Effector memory CD4-positive, alpha-beta T cell (primary cell): ENCODE results near the gene CREG1.

Experiments
- DNase-seq, 3 donors: peaks; one replicate each; pipeline ENCODE4 v3.0.0-alpha.2; 2020
- H3K27ac ChIP-seq: 2 replicates; pipeline ENCODE4 v1.7.0; 2013; ENCODE audit warnings: mild to moderate bottlenecking, low read length, moderate library complexity; ENCODE audit not compliant: insufficient read depth, poor library complexity, severe bottlenecking
- H3K27me3 ChIP-seq: replicated peaks from 2 replicates; pipeline ENCODE4 v1.7.0; 2013; ENCODE audit warnings: mild to moderate bottlenecking, low read length; ENCODE audit not compliant: insufficient read depth, control insufficient read depth, poor library complexity, severe bottlenecking
- H3K36me3 ChIP-seq: 2 replicates; pipeline ENCODE4 v1.7.0; 2013; ENCODE audit warnings: mild to moderate bottlenecking, low read length, moderate library complexity; ENCODE audit not compliant: control insufficient read depth, insufficient read depth
- H3K4me1 ChIP-seq: 2 replicates; pipeline ENCODE4 v1.7.0; 2013; ENCODE audit warnings: low read length, mild to moderate bottlenecking; ENCODE audit not compliant: control insufficient read depth, insufficient read depth, poor library complexity, severe bottlenecking
- H3K4me3 ChIP-seq: 2 replicates; pipeline ENCODE4 v1.7.0; 2013; ENCODE audit warnings: low read length, low read depth, mild to moderate bottlenecking; ENCODE audit not compliant: insufficient read depth, poor library complexity, severe bottlenecking
- H3K9me3 ChIP-seq: 2 replicates; pipeline ENCODE4 v1.7.0; 2013; ENCODE audit warnings: mild to moderate bottlenecking, low read length, moderate library complexity; ENCODE audit not compliant: control insufficient read depth

CREG1 gene

DNA sequence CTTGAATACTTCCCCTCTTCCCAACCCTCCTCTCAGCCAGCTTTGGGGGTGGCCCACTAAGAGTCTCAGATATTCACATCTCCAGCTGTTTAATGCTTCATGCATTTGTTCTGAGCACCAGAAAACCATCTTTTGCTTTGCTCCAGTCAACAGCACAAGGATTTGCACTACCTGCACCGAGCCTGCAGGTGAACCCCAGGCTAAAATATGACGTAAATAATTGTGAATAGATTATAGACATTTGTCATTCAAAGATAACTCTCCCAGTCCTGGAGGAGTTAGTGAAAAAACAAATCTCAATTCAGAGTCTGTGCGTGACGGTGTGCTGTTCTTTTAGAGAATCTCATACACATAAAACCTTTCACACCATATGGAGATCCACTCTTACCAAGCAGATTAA, 42.7 kb downstream of the CREG1 start:
- Histone ChIP-seq H3K9me3 (no peaks in the 10 kb centered on the region), H3K4me1 (peaks cover 54% of the 10 kb centered on the region), H3K27me3 (no peaks in the 10 kb centered on the region), H3K36me3 (peaks cover 14% of the 10 kb centered on the region), H3K4me3 (peak overlapping the region; percentile 39), H3K27ac (peak overlapping the region; percentile 96)
- no peak for DNase-seq

DNA sequence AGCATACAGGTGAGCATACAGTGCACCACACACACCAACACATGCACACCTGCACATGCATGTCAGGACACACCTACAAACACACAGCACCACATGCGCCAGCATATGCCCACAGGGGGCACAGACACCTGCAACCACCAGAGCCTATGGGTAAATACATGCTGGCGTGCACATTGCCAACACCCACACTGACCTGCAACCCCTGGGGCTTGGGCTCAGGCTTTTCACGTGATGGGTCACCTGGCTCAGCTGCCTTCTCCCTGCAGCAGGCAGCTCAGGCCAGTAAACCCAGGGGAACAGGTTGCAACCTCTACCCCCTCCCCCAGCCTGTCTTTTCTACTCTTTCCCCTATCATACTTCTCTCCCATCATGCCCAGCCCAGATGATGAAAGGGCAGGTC, 43.3 kb downstream of the CREG1 start:
- no peak for DNase-seq
- H3K27ac ChIP-seq = peak overlapping the region; percentile 96
- no peaks in the 10 kb centered on the region for H3K27me3 ChIP-seq
- H3K36me3 ChIP-seq = peaks cover 20% of the 10 kb centered on the region
- H3K9me3 ChIP-seq = no peaks in the 10 kb centered on the region
- peak overlapping the region; percentile 39 for H3K4me3 ChIP-seq
- peaks cover 54% of the 10 kb centered on the region for H3K4me1 ChIP-seq

DNA sequence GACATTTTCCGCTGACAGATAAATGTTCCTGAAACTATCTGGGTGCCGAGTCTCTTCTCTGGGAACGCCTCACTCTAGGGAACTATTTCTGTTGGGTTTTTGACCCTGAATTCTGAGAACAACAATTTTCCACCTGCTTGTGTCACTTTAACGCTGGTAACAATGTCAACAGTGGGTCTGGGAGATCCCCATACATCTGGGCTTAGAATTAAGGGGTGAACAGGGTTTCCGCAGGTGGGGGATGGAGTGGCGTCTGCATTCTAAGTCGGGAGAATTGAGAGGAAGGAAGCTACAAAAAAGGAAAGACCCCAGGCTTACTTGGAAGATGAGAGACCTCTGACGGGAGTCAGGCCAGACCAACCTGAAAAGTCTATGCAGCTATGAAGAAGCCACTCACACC, 44.0 kb downstream of the CREG1 start:
- peaks cover 52% of the 10 kb centered on the region for H3K4me1 ChIP-seq
- peaks cover 20% of the 10 kb centered on the region for H3K36me3 ChIP-seq
- peak overlapping the region; percentile 39 for H3K4me3 ChIP-seq
- no peak for DNase-seq
- peak overlapping the region; percentile 96 for H3K27ac ChIP-seq
- no peaks in the 10 kb centered on the region for H3K27me3 ChIP-seq
- H3K9me3 ChIP-seq = no peaks in the 10 kb centered on the region

DNA sequence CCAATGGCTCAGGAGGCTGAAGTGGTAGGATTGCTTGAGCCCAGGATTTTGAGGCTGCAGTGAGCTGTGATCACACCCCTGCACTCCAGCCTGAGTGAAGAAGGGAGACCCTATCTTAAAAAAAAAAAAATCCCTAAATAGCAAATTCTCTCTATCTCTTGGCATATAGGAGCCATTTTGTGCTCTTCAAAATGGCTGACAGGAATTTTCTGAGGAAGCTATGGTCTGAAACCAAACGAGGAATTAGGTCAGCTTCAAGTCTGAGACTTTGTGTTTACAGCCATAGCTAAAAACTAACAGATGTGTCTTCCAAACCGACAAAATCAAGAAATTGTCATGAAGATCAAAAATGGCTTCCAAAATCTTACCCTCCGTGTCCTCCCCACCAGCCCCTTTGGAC, 45.8 kb downstream of the CREG1 start:
- Histone ChIP-seq H3K9me3 (no peaks in the 10 kb centered on the region), H3K36me3 (peaks cover 20% of the 10 kb centered on the region), H3K4me3 (no peak overlapping the region)

DNA sequence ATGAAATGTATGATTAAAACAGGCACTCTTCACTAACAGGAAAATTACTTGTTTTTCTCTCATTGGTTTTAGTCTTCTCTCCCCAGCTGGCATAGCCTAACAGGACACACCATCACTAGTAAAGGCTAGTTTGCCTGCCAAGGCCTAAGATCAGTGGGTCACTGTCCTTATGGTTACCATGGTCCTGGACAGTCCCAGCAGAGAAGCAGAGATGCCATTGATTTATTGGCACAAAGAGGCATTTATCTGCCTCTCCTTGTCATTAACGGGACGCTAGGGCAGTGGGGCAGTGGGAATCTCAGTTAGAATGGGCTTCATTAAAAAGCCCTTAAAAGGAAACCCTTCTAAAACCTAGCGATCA, 49.1 kb downstream of the CREG1 start:
- Histone ChIP-seq H3K4me1 (peaks cover 66% of the 10 kb centered on the region), H3K36me3 (peaks cover 20% of the 10 kb centered on the region), H3K27ac (no peak overlapping the region), H3K4me3 (no peak overlapping the region), H3K27me3 (no peaks in the 10 kb centered on the region), H3K9me3 (no peaks in the 10 kb centered on the region)
- no peak for DNase-seq

More for the DNA sequence above, 45.8 kb downstream of the CREG1 start:
- Histone ChIP-seq H3K4me1 (peaks cover 65% of the 10 kb centered on the region), H3K27me3 (no peaks in the 10 kb centered on the region), H3K27ac (no peak overlapping the region)
- no peak for DNase-seq

DNA sequence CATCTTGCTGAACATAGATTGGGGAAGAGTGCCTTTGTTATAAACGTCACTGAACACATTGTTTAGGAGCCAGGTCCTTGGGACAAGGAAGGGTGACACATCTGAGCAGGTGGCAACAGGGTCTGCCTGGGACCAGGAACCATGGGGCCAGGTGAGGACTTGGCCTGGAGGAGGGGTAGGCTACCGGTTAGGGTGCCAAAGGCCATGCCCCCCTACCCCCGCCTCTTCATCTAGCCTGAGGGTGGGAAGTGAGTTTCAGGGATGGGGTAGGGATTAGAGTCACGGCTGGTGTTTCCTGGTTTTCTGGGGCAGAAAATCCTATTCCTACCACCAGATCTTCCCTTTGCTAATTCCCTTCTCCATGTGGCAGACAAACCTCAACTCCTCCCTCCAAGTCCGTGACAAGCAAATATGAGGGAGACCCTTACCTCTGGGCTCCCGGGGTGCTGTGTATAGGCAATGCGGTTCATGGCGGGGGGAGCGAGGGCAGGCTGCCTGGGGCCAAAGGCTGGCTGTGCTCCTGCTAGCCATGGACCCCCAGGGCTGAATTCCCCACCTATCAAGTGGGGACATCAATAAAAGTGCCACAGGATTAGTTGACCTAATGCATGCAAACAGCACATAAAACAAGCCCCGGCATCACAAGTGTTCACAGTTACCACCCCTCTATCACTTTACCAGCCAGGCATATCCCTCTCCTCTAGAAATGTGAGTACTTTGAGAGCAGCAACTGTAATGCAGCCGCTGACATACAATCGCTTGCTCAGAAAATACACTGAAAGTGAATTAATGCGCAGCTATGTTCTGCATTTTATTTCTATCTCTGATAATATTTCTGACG, 49.7 kb downstream of the CREG1 start:
- Histone ChIP-seq H3K27ac (no peak overlapping the region), H3K4me3 (no peak overlapping the region), H3K27me3 (no peaks in the 10 kb centered on the region), H3K36me3 (peaks cover 21% of the 10 kb centered on the region), H3K9me3 (no peaks in the 10 kb centered on the region), H3K4me1 (peaks cover 72% of the 10 kb centered on the region)
- DNase-seq = no peak

DNA sequence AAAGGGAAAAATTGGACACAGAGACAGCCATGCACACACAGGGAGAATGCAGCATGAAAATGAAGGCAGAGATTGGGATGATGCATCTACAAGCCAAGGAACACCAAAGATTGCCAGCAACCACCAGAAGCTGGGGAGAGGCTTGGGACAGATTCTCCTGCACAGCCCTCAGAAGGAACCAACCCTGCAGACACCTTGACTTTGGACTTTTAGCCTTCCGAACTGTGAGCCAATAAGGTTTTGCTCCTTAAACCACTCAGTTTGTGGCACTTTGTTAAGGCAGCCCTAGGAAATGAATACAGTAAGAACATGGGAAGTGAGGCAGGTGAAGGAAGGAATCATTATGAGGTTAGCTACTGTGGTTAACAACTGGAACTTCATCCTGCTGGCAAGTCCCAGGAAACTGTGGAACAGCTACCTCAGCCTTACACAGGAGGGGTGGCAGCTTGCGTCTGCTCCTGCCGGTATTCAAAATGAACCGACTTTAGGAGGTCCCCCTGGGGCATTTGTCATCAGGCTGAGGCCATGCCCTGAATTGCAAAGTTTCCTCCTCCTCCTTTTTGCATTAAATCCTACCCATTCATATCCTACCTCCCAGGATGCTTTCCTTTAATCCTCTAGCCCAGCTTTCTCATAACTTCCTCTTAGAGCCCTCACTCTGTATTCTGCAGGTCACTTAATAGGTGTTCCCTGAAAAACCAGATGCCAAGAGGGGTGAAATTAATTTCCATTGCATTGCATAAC, 50.7 kb downstream of the CREG1 start:
- peaks cover 81% of the 10 kb centered on the region for H3K4me1 ChIP-seq

DNA sequence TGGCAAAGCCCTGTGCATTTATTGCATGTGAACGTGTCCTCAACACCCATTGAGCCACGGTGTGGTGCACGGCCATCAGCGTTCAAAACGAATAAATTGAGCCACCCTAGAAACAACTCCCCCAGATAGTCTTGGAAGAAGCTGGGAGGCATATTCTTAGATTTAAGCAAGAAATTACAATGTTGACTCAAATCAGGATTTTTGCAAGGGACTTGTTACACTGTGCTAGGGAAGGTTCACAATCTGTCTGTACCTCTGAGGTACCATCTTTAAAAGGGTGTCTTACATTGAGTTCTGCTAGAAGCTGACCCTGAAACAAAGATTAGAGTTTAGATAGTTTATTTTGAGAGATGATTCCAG, 51.4 kb downstream of the CREG1 start:
- Histone ChIP-seq H3K36me3 (peaks cover 21% of the 10 kb centered on the region), H3K27me3 (no peaks in the 10 kb centered on the region), H3K4me3 (peak overlapping the region; percentile 5), H3K9me3 (no peaks in the 10 kb centered on the region), H3K27ac (peak overlapping the region; percentile 35), H3K4me1 (peaks cover 84% of the 10 kb centered on the region)
- no peak for DNase-seq

More for the DNA sequence above, 50.7 kb downstream of the CREG1 start:
- H3K9me3 ChIP-seq = no peaks in the 10 kb centered on the region
- peak overlapping the region; percentile 2 for H3K4me3 ChIP-seq
- H3K27me3 ChIP-seq = no peaks in the 10 kb centered on the region
- no peak for DNase-seq
- H3K27ac ChIP-seq = peak overlapping the region; percentile 35
- H3K36me3 ChIP-seq = peaks cover 19% of the 10 kb centered on the region

DNA sequence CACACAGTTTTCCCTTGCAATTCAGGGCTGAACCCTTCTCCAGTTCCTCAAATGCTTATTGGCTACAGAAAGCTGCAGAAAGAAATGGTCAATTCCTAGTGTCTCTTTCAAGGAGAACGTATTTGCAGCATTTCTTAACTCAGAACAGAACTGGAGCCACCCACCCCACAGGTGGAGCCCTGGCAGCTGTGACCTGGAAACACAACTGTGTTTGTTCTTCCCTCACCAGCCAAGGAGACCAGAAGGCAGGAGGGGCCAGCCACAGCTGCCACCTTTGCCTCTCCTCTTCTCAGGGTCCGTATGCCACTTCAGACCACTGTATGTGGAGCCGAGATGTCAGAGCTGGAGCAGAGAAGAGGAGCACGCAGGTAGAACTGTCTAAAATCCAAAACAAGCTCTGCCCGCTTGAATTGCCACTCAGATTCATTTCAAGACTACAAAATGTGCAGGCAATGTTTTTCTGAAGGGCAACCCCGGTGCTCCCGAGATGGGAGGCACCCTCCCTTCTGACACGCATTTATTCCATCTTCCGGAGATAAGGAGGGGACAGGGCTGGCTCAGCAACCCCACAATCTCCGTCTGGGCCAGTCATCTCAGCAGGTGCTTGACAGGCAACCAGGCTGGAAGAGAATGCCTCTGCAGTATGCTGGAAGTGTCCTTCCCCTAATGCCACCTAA, 51.9 kb downstream of the CREG1 start:
- H3K27ac ChIP-seq = peak overlapping the region; percentile 35
- DNase-seq = no peak
- peak overlapping the region; percentile 5 for H3K4me3 ChIP-seq
- no peaks in the 10 kb centered on the region for H3K27me3 ChIP-seq
- H3K36me3 ChIP-seq = peaks cover 24% of the 10 kb centered on the region
- H3K4me1 ChIP-seq = peaks cover 85% of the 10 kb centered on the region
- no peaks in the 10 kb centered on the region for H3K9me3 ChIP-seq
